Stomach (tissue), 4 donors: ENCODE data around the gene CLSTN2.
A peak's percentile ranks its signal among the peaks of the same experiment; 100 is the strongest.

Experiments
- EP300 ChIP-seq: sonication (generic); formaldehyde crosslinking; IDR thresholded peaks from one replicate; pipeline ENCODE4 v1.6.1; 2017; ENCODE audit warnings: antibody characterized with exemption
- POLR2A ChIP-seq, 4 donors: fragments of 450-650 bp; IDR thresholded peaks; one replicate each; pipeline ENCODE4 v1.6.1; 2016; ENCODE audit warnings: antibody characterized with exemption in 4 of 4, control low read depth in 2 of 4, mild to moderate bottlenecking in 1 of 4, moderate library complexity in 1 of 4
- POLR2AphosphoS5 ChIP-seq, 3 donors: sonication (generic); formaldehyde crosslinking; IDR thresholded peaks; one replicate each; pipeline ENCODE4 v1.6.1; 2016; ENCODE audit warnings: antibody characterized with exemption in 3 of 3
- TF ChIP-seq, protein P1 (sequence below), 7 experiments: fragments of 450-650 bp in 4 of 7; fragments of 200-600 bp in 3 of 7; sonication (generic) in 3 of 7; IDR thresholded peaks; one replicate each; pipeline ENCODE4 v1.5.1; 2016 to 2019; ENCODE audit warnings: antibody characterized with exemption in 7 of 7, control low read depth in 2 of 7, mild to moderate bottlenecking in 1 of 7

GRCh38 chr3:140186421-140186920 lies 251.5 kb downstream of the CLSTN2 start:
- TF ChIP-seq, protein P1, sequence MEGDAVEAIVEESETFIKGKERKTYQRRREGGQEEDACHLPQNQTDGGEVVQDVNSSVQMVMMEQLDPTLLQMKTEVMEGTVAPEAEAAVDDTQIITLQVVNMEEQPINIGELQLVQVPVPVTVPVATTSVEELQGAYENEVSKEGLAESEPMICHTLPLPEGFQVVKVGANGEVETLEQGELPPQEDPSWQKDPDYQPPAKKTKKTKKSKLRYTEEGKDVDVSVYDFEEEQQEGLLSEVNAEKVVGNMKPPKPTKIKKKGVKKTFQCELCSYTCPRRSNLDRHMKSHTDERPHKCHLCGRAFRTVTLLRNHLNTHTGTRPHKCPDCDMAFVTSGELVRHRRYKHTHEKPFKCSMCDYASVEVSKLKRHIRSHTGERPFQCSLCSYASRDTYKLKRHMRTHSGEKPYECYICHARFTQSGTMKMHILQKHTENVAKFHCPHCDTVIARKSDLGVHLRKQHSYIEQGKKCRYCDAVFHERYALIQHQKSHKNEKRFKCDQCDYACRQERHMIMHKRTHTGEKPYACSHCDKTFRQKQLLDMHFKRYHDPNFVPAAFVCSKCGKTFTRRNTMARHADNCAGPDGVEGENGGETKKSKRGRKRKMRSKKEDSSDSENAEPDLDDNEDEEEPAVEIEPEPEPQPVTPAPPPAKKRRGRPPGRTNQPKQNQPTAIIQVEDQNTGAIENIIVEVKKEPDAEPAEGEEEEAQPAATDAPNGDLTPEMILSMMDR (IDR thresholded peaks at IDR 0.05): no peak
- TF ChIP-seq POLR2AphosphoS5 (IDR thresholded peaks at IDR 0.05) (peak in 1 of 3 donors; percentile 22), POLR2A (IDR thresholded peaks at IDR 0.05) (no peak), EP300 (no peak)
